Peyer's patch (tissue), 4 donors: ENCODE results near the gene CD28.

ENCODE experiments used
- CTCF ChIP-seq, 6 experiments: fragments of 450-650 bp in 4 of 6; fragments of 200-600 bp in 2 of 6; sonication (generic) in 1 of 6; IDR thresholded peaks; one replicate each; pipeline ENCODE4 v1.5.1; 2017 to 2019; ENCODE audit warnings: antibody characterized with exemption in 6 of 6, mild to moderate bottlenecking in 3 of 6, moderate library complexity in 1 of 6
- POLR2A ChIP-seq, 2 donors: fragments of 450-650 bp; IDR thresholded peaks; one replicate each; pipeline ENCODE4 v1.5.1; 2017; ENCODE audit warnings: antibody characterized with exemption in 2 of 2, mild to moderate bottlenecking in 2 of 2, moderate library complexity in 2 of 2

DNA sequence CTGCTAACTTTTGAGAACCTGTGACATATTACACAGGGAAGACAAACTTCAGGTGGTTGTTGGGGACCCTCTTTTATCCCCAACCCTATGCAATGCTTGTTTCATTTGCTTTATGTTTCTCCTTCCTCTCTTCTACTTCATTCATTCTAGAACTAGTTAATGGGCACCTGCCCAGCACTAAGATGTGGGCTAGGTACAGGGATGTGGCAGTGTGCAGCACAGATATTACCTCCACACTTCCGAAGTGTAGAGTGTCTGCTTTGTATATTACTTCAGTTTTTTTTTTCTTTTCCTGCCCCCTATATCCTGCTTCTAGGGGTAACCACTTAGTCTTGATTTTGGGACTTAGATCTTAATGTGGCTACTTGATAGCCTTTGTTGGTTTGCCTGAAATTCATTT lies 35.1 kb downstream of the CD28 start:
- TF ChIP-seq CTCF (IDR thresholded peaks at IDR 0.05) = no peak
- TF ChIP-seq POLR2A (IDR thresholded peaks at IDR 0.05) = no peak
